ENCODE data around the gene ZFP90.

Gene ZFP90

DNA sequence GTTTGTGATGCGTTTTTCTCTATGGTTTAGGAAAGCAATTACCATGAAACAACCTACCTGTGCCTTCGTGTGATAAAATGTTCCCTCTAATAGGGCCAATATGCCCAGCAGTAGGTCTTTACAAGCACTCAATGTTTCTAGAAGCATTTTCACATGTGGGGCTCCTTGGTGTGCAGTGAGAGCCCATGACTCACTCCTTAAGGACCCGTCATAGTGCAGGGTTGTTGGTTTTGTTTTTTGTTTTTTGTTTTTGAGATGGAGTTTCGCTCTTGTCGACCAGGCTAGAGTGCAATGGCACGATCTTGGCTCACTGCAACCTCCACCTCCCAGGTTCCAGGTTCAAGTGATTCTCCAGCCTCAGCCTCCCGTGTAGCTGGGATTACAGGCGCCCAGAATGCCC lies 31.1 kb upstream of the ZFP90 start:
- no peak for DNase-seq (ENCODE audit: low spot score)
- TF ChIP-seq, protein P1, sequence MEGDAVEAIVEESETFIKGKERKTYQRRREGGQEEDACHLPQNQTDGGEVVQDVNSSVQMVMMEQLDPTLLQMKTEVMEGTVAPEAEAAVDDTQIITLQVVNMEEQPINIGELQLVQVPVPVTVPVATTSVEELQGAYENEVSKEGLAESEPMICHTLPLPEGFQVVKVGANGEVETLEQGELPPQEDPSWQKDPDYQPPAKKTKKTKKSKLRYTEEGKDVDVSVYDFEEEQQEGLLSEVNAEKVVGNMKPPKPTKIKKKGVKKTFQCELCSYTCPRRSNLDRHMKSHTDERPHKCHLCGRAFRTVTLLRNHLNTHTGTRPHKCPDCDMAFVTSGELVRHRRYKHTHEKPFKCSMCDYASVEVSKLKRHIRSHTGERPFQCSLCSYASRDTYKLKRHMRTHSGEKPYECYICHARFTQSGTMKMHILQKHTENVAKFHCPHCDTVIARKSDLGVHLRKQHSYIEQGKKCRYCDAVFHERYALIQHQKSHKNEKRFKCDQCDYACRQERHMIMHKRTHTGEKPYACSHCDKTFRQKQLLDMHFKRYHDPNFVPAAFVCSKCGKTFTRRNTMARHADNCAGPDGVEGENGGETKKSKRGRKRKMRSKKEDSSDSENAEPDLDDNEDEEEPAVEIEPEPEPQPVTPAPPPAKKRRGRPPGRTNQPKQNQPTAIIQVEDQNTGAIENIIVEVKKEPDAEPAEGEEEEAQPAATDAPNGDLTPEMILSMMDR (IDR thresholded peaks at IDR 0.05; ENCODE audit: borderline replicate concordance, control extremely low read depth, extremely low read depth, insufficient read depth, missing control alignments), result no peak
- in situ Hi-C loops (cut with MboI; ENCODE audit: low sequenced_read_pairs, unreplicated experiment), result no loop called here

DNA sequence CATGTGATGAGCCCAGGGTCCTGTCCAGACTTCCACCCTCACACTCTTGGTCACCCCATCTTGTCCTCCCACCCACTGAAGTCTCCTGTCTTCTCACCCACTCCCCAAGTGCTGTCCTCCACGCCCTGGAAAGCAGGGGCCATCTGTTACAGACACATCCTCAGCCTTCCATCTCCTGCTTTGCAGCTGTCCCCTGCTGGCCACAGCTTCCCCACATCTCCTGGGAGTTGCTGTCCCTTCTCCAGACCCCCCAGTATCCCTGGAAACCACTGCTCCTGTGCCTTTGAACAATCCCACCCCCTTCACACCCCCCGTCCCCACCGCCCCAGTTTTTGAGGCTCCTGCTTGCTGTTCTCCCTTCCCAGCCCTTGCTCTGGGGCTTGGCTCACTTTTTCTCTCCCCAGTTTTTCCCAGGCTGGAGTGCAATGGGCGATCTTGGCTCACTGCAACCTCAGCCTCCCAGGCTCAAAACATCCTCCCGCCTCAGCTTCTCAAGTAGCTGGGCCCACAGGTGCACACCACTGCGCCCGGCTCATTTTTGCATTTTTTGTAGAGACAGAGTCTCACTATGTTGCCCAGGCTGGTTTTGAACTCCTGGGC lies 30.4 kb upstream of the ZFP90 start:
- in situ Hi-C loops (cut with MboI; ENCODE audit: low sequenced_read_pairs, unreplicated experiment), result no loop called here
- TF ChIP-seq, protein P1 (IDR thresholded peaks at IDR 0.05; ENCODE audit: borderline replicate concordance, control extremely low read depth, extremely low read depth, insufficient read depth, missing control alignments), result no peak
- DNase-seq (ENCODE audit: low spot score), result no peak

DNA sequence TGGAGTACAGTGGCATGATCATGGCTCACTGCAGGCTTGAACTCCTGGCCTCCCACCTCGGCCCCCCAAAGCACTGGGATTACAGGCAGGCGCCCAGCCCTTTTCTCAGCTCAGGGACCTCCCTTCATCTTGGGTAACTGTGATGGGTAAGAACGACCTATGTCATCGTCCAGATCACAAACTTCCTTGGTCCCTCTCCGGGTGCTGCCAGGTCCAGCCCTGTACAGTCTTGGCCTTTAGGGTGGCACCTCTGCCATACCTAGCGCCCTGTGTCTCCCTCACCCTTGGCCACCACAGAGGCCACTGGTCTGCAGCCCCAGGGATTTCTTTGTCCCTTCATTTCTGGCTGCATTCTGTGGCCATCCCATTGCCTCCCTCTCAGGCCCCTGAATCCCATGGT lies 29.7 kb upstream of the ZFP90 start:
- in situ Hi-C loops (cut with MboI; ENCODE audit: low sequenced_read_pairs, unreplicated experiment), result no loop called here
- DNase-seq (ENCODE audit: low spot score), result no peak
- TF ChIP-seq, protein P1 (IDR thresholded peaks at IDR 0.05; ENCODE audit: borderline replicate concordance, control extremely low read depth, extremely low read depth, insufficient read depth, missing control alignments), result no peak

DNA sequence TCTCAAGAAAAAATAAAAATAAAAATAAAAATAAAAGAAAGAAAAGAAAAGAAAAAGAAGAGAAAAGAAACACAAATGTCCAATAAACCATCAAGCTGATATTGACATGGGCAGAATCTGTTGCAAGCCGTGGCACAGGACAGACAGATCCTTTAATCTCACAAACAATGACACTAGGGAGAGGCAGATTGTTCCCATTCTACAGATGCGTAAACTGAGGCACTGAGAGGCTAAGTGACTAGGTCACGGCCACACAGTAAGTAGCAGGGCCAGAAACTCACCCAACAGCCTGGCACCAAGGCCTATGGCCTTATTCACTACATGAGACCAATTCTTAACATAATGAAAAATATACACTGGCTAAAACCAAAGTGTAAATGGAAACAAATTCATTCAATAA lies 28.3 kb upstream of the ZFP90 start:
- DNase-seq (ENCODE audit: low spot score), result no peak
- in situ Hi-C loops (cut with MboI; ENCODE audit: low sequenced_read_pairs, unreplicated experiment), result no loop called here
- TF ChIP-seq, protein P1 (IDR thresholded peaks at IDR 0.05; ENCODE audit: borderline replicate concordance, control extremely low read depth, extremely low read depth, insufficient read depth, missing control alignments), result no peak

DNA sequence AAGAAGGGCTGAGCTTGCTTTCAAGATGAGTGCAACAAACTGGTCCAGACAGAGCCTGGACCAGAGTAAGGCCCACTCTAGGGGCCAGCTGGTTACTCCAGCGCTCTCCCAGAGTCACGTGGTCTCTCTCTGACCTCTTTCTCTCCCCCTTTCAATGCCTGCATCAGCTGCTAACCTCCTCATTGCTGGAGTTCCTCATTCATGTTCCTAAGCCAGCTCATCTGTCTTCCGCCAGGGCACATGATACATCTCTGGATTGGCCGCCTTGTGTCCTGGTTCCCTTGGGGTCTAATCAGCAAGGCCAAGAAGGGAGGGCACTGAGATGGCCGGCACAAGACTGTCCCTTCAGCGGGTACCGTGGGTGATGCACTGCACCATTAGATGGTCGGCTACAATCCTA lies 26.9 kb upstream of the ZFP90 start:
- in situ Hi-C loops (cut with MboI; ENCODE audit: low sequenced_read_pairs, unreplicated experiment), result no loop called here
- DNase-seq (ENCODE audit: low spot score), result no peak

DNA sequence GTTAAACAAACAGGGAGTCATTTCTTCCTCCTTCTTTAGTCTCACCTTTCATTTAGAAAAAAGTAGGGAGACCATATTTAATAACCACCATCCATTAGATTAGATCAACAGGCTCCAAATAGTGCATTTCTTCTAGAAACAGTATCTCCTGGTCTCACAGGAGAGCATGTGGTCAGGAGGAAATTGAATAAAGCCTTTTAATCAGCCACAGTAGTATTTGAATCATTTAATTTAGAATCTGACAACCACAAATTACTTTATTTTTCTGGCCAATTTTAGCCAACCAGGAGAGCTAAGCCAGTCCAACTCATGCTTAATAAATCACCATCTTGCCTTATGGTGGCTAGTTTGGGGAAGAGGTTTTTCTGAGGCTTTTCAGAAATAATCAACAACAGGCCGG lies 26.3 kb upstream of the ZFP90 start:
- TF ChIP-seq, protein P1 (IDR thresholded peaks at IDR 0.05; ENCODE audit: borderline replicate concordance, control extremely low read depth, extremely low read depth, insufficient read depth, missing control alignments), result no peak
- no peak for DNase-seq (ENCODE audit: low spot score)
- in situ Hi-C loops (cut with MboI; ENCODE audit: low sequenced_read_pairs, unreplicated experiment), result no loop called here

More for the DNA sequence above, 26.9 kb upstream of the ZFP90 start:
- TF ChIP-seq, protein P1 (IDR thresholded peaks at IDR 0.05; ENCODE audit: borderline replicate concordance, control extremely low read depth, extremely low read depth, insufficient read depth, missing control alignments), result no peak

Data from GM13976 (cell line).